ENCODE data around the gene EPHB2. TPM values are rescaled to one million over a fixed set of nuclear protein-coding genes. Genes with fewer than 3 reads are reported as not detected.

EPHB2 gene
- polyA plus RNA-seq, 2 of the 4 experiments (the other 2 are of a cell fraction): 13.0 to 35.3 TPM

- no peak for TF ChIP-seq REST (IDR thresholded peaks at IDR 0.05)
Measured at GRCh38 chr1:22915816-22916470, 205.3 kb downstream of the EPHB2 start (continued).

GRCh38 chr1:22916471-22916820, 205.8 kb downstream of the EPHB2 start:
- no peaks in the 10 kb centered on the region for H3K4me1 ChIP-seq
- no peaks in the 10 kb centered on the region for H3K9me3 ChIP-seq
- ChIA-PET CTCF (interaction anchor here (1.0 to 1.5 kb wide), 2 partner anchors 48 to 243 kb away, joined by 3 to 4 read pairs; no protein-coding TSS in a partner anchor), POLR2A (no interaction called here)
- H3K4me2 ChIP-seq: no peak overlapping the region
- H3K27ac ChIP-seq: no peak overlapping the region
- no peak for FAIRE-seq
- ATAC-seq: no peak
- 88% methylated on average over 6 of the region's 12 CpGs for WGBS (ENCODE audit: missing lambda C conversion rate)
- no peak for DNase-seq (ENCODE audit: low read depth in 1 of 2, low spot score in 1 of 2)
- no peak overlapping the region for H3K4me3 ChIP-seq
- TF ChIP-seq MYC (IDR thresholded peaks at IDR 0.05; ENCODE audit: borderline replicate concordance, low read length) (no peak), TP53 (CRISPR knock-in tag; IDR thresholded peaks at IDR 0.05) (no peak), HES2 (IDR thresholded peaks at IDR 0.05) (no peak), GATA3 (IDR thresholded peaks at IDR 0.05; ENCODE audit: borderline replicate concordance) (no peak), USF2 (IDR thresholded peaks at IDR 0.05) (no peak), RAD21 (conservative IDR thresholded peaks at IDR 0.05 in 1 of 2, IDR thresholded peaks at IDR 0.05 in 1 of 2) (no peak), HDAC2 (IDR thresholded peaks at IDR 0.05) (no peak), CHD4 (IDR thresholded peaks at IDR 0.05; ENCODE audit: borderline replicate concordance) (no peak), ELK1 (IDR thresholded peaks at IDR 0.05; ENCODE audit: low read depth, low read length) (no peak), E2F6 (IDR thresholded peaks at IDR 0.05; ENCODE audit: borderline replicate concordance, low read depth) (no peak), NPAS2 (CRISPR knock-in tag; IDR thresholded peaks at IDR 0.05; ENCODE audit: borderline replicate concordance) (no peak), KDM5A (IDR thresholded peaks at IDR 0.05) (no peak), BHLHE40 (IDR thresholded peaks at IDR 0.05; ENCODE audit: low read depth, low read length) (no peak), CTCF (IDR thresholded peaks at IDR 0.05) (no peak), ATOH8 (CRISPR knock-in tag; IDR thresholded peaks at IDR 0.05; ENCODE audit: low read depth) (no peak), BCL3 (IDR thresholded peaks at IDR 0.05) (no peak), CEBPB (IDR thresholded peaks at IDR 0.05) (no peak), RCOR1 (IDR thresholded peaks at IDR 0.05; ENCODE audit: low read depth, low read length) (no peak)
